ENCODE data around the gene SOX15.
A peak's percentile ranks its signal among the peaks of the same experiment; 100 is the strongest.

DNA sequence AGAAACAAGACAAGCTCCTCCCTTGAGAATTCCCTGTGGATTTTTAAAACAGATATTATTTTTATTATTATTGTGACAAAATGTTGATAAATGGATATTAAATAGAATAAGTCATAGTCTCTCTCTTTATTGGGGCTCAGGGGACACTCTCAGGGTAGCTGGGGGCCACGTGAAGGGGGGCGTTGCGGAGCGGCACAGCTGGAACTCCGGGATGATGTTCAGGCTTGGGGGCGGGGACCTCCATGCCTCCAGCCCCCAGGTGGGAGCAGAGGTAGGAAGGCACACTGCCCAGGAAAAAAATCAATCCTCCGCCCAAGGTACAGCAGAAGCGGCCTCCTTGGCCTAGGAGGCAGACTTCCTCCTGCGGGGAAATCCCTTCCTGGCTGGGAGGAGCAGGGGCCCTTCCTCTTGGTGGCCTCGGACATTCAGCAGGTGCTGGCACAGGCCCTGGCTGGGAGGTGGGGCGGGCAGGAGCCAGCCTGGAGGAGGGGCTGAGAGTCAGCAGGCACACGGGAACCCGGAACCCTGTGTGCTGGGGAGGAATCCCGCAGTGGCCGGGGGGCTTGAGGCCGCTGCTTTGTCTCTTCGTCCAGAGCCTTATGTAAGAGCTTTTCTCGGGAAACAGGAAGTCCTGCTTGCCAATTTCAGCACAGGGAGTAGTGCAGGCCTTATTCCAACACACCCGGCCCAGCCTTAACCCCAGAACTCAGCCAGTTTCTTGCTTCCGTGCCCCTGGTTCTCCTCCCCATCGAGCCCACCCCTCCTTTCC, 31.9 kb downstream of the SOX15 start:
- TF ChIP-seq, protein P1, sequence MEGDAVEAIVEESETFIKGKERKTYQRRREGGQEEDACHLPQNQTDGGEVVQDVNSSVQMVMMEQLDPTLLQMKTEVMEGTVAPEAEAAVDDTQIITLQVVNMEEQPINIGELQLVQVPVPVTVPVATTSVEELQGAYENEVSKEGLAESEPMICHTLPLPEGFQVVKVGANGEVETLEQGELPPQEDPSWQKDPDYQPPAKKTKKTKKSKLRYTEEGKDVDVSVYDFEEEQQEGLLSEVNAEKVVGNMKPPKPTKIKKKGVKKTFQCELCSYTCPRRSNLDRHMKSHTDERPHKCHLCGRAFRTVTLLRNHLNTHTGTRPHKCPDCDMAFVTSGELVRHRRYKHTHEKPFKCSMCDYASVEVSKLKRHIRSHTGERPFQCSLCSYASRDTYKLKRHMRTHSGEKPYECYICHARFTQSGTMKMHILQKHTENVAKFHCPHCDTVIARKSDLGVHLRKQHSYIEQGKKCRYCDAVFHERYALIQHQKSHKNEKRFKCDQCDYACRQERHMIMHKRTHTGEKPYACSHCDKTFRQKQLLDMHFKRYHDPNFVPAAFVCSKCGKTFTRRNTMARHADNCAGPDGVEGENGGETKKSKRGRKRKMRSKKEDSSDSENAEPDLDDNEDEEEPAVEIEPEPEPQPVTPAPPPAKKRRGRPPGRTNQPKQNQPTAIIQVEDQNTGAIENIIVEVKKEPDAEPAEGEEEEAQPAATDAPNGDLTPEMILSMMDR (IDR thresholded peaks at IDR 0.05), result peak; percentile 14
- TF ChIP-seq ZFX (IDR thresholded peaks at IDR 0.05; ENCODE audit: borderline replicate concordance), result no peak

Data from 22Rv1 (cell line).